ENCODE measurements around the gene TMEM30A.

The TMEM30A gene

DNA sequence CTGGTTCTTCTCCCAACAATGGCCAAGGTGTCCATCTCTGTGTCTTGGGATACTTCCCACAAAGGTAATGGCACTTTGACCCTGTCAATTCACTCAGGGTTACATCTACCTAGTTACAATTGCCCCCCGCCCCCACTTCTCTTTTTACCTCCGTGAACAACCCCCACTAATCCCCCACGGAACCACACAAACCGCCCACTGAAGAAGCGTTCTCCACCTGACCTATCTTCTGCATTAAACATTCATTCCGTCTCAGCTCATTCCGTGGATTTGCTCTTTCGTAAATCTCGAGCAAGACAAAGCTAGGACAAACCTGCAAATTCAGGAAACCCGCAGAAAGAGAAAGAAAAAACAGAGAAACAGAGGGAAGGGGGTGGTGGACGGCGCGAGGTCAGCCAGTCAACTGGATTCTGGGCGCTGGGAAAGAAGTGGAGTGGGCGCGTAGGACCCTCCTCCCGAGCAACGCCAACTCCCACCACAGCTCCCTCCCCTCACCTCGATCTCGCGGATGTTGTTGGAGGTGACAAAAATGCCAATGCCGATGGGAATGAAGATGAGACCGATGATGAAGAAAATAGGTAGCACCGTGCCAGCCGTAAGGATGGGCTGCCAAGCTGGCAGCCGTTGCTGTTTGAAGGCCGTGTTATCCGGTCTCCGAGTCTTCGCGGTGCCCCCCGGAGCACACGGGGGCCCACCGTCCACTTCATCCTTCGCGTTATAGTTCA is 523 bp downstream of the TMEM30A start:
- Mint-ChIP-seq H3K36me3 (peaks cover 2% of the 10 kb centered on the region), H3K4me1 (peaks cover 17% of the 10 kb centered on the region), H3K4me3 (no peak overlapping the region), H3K27ac (no peak overlapping the region), H3K9me3 (no peaks in the 10 kb centered on the region), H3K27me3 (no peaks in the 10 kb centered on the region)
- DNase-seq (ENCODE audit: low spot score in 2 of 2) (no peak), ATAC-seq (ENCODE audit: low read depth) (peak; percentile 35)

DNA sequence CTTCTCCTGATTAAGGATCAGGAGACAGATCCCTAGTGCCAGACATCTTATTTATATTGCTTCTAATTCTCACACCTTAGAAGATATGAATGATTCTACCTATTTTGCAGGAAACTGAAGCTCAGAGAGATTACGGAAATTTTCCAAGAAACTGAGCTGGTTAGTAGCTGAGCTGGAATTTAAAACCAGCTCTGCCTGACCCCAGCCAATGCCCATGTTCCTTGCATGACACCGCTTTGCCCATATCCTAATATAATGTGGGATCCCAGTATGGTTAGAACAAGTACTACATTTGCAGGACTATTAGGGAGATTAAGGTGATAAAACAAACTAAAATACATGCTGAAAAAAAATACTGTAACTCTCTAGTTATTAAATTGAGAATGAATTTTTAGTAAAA is 1.9 kb downstream of the TMEM30A start:
- H3K4me3 Mint-ChIP-seq = peak overlapping the region; percentile 9
- DNase-seq (ENCODE audit: low spot score in 2 of 2) = no peak
- H3K27ac Mint-ChIP-seq = no peak overlapping the region
- H3K9me3 Mint-ChIP-seq = no peaks in the 10 kb centered on the region
- peaks cover 3% of the 10 kb centered on the region for H3K36me3 Mint-ChIP-seq
- H3K27me3 Mint-ChIP-seq = no peaks in the 10 kb centered on the region
- H3K4me1 Mint-ChIP-seq = peaks cover 25% of the 10 kb centered on the region
- ATAC-seq (ENCODE audit: low read depth) = no peak

DNA sequence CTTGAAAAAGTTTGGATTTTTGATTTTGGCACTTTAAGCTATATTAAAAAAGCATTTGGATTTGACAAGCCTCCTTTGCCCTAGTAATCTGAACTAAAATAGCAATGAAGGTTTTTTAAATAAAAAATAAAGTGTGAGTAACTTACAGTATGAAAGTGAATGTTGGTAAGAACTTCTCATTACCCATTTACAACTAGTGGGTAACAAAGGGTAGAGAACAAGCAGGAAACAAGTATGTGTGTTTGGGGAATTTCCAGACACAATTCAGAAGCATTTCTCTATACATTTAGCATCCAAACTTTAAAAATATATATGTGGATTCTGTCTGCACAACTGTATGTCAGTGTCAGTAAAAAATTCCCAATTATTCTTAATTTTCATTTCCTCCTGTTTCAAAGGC is 2.9 kb downstream of the TMEM30A start:
- ATAC-seq (ENCODE audit: low read depth) (no peak), DNase-seq (ENCODE audit: low spot score in 2 of 2) (no peak)
- Mint-ChIP-seq H3K36me3 (peaks cover 6% of the 10 kb centered on the region), H3K4me1 (peaks cover 22% of the 10 kb centered on the region), H3K27ac (no peak overlapping the region), H3K9me3 (no peaks in the 10 kb centered on the region), H3K4me3 (no peak overlapping the region), H3K27me3 (no peaks in the 10 kb centered on the region)

DNA sequence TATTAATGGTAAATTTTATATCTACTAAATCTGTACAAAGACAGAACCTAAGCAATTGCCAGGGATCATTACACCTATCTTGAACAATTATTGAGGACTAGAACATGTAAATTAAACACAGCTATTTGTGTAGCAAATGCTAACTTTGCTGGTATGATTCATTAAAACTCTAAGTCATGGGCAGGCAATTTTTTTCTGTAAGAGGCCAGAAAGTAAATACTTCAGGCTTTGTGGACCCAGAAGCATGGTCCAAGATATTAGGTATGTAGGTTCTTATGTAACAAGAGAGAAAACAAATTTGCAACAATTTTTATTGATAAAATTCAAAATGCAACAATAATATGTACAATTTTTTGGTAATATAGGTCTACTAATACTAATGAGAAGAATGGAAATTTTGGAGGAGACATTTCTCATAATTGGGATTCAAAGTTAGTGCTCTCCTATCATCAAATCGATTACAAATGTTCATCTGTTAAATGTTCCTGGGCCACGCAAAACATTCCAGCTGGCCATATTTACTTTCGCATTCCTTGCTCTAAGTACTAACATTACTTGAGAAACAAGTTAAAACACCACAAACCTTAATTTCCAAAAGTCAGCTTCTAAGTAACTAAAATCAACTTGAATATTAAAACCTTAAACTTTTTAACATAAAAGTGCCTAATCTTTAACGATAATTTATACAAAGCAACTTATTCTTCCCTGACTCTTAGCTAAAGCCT is 4.3 kb downstream of the TMEM30A start:
- no peak for DNase-seq (ENCODE audit: low spot score in 2 of 2)
- Mint-ChIP-seq H3K27ac (peak overlapping the region; percentile 25), H3K36me3 (peaks cover 7% of the 10 kb centered on the region), H3K4me1 (peaks cover 19% of the 10 kb centered on the region), H3K9me3 (no peaks in the 10 kb centered on the region), H3K27me3 (no peaks in the 10 kb centered on the region), H3K4me3 (no peak overlapping the region)
- ATAC-seq (ENCODE audit: low read depth) = no peak

DNA sequence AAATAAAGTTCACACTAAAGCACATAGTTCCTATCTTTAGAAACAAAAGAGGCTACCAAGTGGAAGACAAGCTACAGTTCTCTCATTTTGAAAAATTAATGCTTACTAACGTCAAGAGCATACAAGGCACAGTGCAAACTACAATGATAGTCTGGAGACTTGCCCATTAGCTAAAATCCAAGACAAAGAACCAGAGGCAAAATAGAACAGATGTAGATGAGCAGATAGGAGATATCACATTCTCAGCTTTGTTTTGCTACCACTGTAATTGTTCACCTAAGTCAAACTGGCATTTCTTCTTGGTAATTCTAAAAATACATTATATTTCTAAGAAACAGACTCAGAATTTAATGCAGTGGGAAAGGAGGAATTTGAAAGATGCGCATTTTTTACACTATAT is 5.2 kb downstream of the TMEM30A start:
- Mint-ChIP-seq H3K9me3 (no peaks in the 10 kb centered on the region), H3K4me1 (peaks cover 24% of the 10 kb centered on the region), H3K27me3 (no peaks in the 10 kb centered on the region), H3K4me3 (no peak overlapping the region), H3K36me3 (peaks cover 11% of the 10 kb centered on the region), H3K27ac (peak overlapping the region; percentile 25)
- no peak for DNase-seq (ENCODE audit: low spot score in 2 of 2)
- ATAC-seq (ENCODE audit: low read depth) = no peak

DNA sequence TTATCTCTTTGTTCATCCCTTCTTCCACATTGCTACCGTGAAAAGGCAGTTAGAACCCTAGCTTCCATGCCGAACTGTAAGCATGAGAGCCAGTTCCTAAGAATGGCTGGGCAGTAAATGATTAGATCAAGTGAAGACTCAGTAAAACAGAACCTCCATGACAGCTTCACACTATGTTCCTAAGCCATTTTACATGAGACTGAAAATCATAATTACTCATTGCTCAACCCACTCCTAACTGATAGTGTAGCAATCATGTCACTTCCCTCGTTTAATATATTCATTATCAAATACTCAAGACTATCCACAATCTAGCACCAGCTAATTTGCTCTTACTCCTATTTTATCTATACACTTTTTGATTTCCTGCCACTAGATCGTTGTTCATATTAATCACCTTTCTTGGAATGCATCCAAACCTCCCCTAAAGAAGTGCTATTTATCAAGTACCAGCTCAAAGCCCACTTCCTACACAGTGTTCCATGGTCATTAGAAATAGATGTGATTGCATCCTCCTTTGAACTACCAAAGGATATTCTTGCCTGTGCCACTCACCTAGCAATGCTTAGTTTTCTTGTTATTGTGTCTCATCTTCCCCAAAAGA is 6.0 kb downstream of the TMEM30A start:
- ATAC-seq (ENCODE audit: low read depth) = no peak
- peaks cover 32% of the 10 kb centered on the region for H3K4me1 Mint-ChIP-seq
- peak overlapping the region; percentile 9 for H3K27ac Mint-ChIP-seq
- H3K27me3 Mint-ChIP-seq = no peaks in the 10 kb centered on the region
- no peak overlapping the region for H3K4me3 Mint-ChIP-seq
- no peaks in the 10 kb centered on the region for H3K9me3 Mint-ChIP-seq
- no peak for DNase-seq (ENCODE audit: low spot score in 2 of 2)
- H3K36me3 Mint-ChIP-seq = peaks cover 17% of the 10 kb centered on the region

DNA sequence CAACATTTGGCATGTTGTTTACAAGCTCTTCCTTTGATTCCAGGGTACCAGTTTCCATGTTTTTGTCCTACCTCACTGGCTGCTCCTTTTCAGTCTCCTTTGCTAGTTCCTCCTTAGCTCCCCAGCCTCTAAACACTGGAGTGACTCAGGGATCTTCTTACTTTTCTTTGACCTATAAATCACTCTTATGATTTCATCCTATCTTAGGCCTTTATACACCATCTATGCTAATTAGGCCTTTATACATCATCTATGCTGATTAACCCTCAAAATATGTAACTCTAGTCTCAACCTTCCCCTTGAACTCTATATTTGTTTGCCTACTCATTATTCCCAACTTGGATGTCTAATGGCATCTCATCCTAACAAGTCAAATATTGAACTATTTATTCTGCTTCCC is 9.5 kb downstream of the TMEM30A start:
- DNase-seq (ENCODE audit: low spot score in 2 of 2) (no peak), ATAC-seq (ENCODE audit: low read depth) (no peak)
- no peak overlapping the region for H3K4me3 Mint-ChIP-seq
- H3K27ac Mint-ChIP-seq = peak overlapping the region; percentile 0
- H3K27me3 Mint-ChIP-seq = no peaks in the 10 kb centered on the region
- peaks cover 29% of the 10 kb centered on the region for H3K36me3 Mint-ChIP-seq
- H3K4me1 Mint-ChIP-seq = peaks cover 36% of the 10 kb centered on the region
- no peaks in the 10 kb centered on the region for H3K9me3 Mint-ChIP-seq

DNA sequence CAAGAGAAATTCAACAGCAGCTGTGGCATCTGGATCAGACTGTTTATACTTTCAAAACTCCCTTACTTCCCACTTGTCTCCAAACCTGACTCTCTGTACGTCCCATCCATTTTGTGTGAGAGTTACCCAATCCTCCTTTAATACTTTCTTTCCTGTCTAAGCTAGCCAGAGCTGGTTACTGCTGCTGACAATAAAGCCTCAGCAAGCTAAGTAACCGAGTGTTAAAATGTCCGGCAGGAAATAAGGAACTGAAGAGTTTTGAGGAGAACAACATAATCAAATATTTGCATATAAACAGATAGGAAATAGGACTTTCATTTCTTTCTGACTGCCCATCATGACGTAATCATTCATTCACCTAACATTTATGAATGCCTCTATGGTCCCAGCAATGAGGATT is 11.6 kb downstream of the TMEM30A start:
- DNase-seq (ENCODE audit: low spot score in 2 of 2) (no peak), ATAC-seq (ENCODE audit: low read depth) (peak; percentile 56)
- Mint-ChIP-seq H3K4me1 (peaks cover 33% of the 10 kb centered on the region), H3K36me3 (peaks cover 26% of the 10 kb centered on the region), H3K27me3 (no peaks in the 10 kb centered on the region), H3K9me3 (no peaks in the 10 kb centered on the region), H3K27ac (peak overlapping the region; percentile 33), H3K4me3 (no peak overlapping the region)

DNA sequence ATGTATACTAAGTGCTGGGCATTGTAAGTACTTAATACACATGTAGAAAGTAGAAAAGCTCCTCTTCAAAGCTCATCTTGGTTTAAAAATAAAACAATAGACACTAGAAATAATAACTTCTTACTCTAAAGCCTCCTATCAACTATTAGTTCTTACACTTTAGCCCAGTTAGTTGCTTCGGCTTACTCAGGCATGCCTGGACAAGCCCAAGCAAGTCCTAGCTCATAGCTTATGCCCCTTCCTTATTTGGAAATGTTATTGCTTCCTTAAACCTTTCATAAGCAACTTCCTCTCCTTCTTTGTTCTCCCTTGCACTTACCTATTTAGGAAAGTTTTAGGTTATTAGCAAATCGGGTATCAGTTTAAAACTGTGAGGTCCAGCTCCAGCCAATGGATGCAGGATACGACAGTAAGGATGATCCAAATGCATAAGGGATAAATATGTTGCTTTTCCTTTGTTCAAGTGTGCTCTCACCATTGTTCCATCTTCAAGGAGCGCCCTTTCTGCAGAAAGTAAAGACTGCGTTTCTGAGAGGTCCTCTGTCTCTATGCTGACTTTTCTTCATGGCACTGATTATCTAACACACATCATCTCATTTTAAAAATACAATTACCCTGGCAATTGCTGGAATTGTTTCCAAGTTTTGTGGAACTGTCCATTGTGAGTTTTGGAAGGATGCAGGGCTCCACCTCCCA is 12.3 kb downstream of the TMEM30A start:
- H3K27me3 Mint-ChIP-seq = no peaks in the 10 kb centered on the region
- peak overlapping the region; percentile 33 for H3K27ac Mint-ChIP-seq
- no peak for ATAC-seq (ENCODE audit: low read depth)
- H3K4me3 Mint-ChIP-seq = no peak overlapping the region
- no peaks in the 10 kb centered on the region for H3K9me3 Mint-ChIP-seq
- H3K36me3 Mint-ChIP-seq = peaks cover 26% of the 10 kb centered on the region
- peaks cover 33% of the 10 kb centered on the region for H3K4me1 Mint-ChIP-seq
- no peak for DNase-seq (ENCODE audit: low spot score in 2 of 2)

DNA sequence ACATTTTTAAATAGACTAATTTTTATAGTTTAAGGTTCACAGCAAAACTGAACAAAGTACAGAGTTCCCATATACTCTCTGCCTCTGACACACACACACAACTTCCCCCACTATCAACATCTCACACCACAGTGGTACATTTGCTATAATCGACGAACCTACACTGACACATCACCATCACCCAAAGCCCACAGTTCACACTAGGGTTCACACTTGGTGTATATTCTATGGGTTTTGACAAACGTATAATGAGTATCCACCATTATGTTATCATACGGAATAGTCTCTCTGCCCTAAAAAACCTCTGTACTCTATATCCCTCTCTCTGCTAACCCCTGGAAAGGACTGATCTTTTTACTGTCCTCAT is 15.6 kb downstream of the TMEM30A start:
- H3K27ac Mint-ChIP-seq = peak overlapping the region; percentile 6
- H3K9me3 Mint-ChIP-seq = no peaks in the 10 kb centered on the region
- ATAC-seq (ENCODE audit: low read depth) (no peak), DNase-seq (ENCODE audit: low spot score in 2 of 2) (no peak)
- no peaks in the 10 kb centered on the region for H3K27me3 Mint-ChIP-seq
- H3K4me1 Mint-ChIP-seq = peaks cover 18% of the 10 kb centered on the region
- H3K36me3 Mint-ChIP-seq = peaks cover 15% of the 10 kb centered on the region
- H3K4me3 Mint-ChIP-seq = no peak overlapping the region

DNA sequence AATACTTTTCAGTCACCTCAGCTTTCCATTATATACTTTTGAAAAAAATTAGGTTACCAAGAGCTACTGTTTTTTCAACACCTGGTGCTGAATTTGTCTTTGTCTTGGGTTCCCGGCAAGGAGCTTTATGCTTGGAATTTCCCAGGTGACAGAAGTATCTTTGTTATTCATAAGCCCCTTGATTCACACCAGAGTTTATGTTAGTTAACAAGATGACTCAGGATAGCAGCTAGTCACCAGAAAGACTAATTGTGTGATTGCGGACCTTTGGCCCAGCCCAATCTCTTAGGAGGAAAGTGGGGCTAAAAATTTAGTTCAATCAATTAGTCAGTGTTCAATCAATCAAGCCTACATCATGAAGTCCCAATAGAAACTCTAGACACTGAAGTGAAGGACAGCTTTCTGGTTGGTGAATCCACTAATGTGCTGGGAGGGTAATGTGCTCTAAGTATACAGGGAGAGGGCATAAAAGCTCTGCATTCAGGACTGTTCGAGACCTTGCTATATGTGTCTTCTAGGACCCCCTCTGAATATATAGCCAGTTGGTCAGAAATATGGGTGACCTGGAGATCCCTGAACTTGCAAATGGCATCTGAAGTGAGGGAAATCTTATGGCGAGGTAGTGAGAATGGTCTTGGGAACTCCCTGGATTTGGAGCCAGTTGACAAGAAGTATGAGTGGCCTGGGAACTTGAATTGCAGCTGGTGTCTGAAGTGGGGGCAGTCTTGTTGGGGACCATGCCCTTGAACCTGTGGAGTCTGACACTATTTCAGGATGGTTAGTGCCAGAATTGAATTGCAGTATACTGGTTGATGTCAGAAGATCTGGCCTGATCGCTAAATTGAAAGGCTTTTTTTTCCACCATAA is 16.2 kb downstream of the TMEM30A start:
- no peak for ATAC-seq (ENCODE audit: low read depth)
- Mint-ChIP-seq H3K27me3 (no peaks in the 10 kb centered on the region), H3K4me1 (peaks cover 15% of the 10 kb centered on the region), H3K36me3 (peaks cover 13% of the 10 kb centered on the region), H3K4me3 (no peak overlapping the region), H3K27ac (peak overlapping the region; percentile 6), H3K9me3 (no peaks in the 10 kb centered on the region)
- no peak for DNase-seq (ENCODE audit: low spot score in 2 of 2)

DNA sequence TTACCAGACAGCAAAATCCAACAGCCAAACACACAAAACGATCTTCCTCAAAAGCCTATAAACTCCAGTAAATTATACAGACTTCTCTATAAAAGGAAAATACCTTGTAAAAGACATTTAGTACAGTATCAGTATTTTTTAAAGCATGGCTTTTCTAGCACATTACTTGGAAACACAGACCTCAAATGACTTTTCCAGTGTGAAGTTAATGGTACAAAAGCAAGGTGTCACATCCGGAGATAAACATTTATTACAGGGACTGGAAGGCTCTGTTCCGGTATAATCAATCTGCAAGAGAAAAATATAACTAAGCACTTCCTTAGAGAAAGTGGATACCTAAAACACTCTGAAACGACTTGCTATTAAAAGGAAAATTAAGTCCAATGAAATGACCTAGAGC is 17.1 kb downstream of the TMEM30A start:
- no peaks in the 10 kb centered on the region for H3K9me3 Mint-ChIP-seq
- peaks cover 15% of the 10 kb centered on the region for H3K36me3 Mint-ChIP-seq
- no peak for DNase-seq (ENCODE audit: low spot score in 2 of 2)
- H3K27ac Mint-ChIP-seq = no peak overlapping the region
- ATAC-seq (ENCODE audit: low read depth) = no peak
- no peak overlapping the region for H3K4me3 Mint-ChIP-seq
- H3K27me3 Mint-ChIP-seq = no peaks in the 10 kb centered on the region
- peaks cover 13% of the 10 kb centered on the region for H3K4me1 Mint-ChIP-seq

DNA sequence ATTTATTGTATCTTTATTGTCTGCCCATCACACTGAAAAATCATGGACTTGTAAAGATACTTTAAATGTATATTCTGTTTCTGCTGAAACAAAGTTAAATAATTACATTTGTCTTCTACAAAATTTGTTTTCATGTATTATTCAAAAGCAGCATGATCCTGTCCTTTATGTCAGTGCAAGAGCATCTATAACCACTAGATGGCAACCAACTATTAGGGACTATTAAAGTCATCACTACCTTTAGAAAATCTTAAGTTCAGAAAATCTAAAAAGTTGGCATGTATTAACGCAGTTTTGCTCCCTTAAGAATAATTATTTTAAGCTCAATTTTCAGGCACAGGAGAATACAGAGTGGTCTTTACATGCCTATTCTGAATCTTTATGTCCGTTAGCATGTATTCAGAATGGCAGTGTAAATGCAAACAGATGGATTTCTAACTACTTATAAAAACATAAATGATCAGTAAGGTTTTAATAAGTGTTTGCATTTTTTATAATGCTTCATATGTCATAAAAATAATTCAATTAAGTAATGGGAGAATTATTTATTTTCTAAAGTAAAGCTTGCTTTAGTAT is 17.8 kb downstream of the TMEM30A start:
- ATAC-seq (ENCODE audit: low read depth) (peak; percentile 64), DNase-seq (ENCODE audit: low spot score in 2 of 2) (peak in 1 of 2 donors; percentile 32)
- Mint-ChIP-seq H3K4me3 (no peak overlapping the region), H3K27ac (no peak overlapping the region), H3K36me3 (peaks cover 11% of the 10 kb centered on the region), H3K9me3 (no peaks in the 10 kb centered on the region), H3K27me3 (no peaks in the 10 kb centered on the region), H3K4me1 (peaks cover 12% of the 10 kb centered on the region)

Measured in memory B cell (primary cell).